Measurements from ENCODE around the gene RSPH10B2.
A peak's percentile ranks its signal among the peaks of the same experiment; 100 is the strongest.
"Not testable (repeated sequence)": the region's sequence is repeated elsewhere in the genome, so short reads cannot be mapped to it uniquely, and the experiment has no call there.

RSPH10B2 gene

DNA sequence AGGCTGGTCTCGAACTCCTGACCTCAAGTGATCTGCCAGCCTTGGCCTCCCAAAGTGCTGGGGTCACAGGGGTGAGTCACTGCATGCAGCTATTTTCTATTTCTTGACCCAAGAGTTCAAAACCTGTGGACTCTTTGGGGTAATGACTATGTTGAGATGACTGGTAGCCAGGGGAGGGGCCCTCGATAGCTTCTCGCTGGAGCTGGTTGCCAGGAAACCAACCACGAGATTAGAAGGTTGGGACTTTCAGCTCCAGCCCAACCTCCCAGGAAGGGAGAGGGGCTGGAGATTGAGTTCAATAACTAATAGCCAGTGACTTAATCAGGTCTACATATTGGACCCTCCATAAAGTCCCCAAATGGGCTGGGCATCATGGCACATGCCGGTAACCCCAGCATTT is 43.3 kb downstream of the RSPH10B2 start:
- H3K36me3 ChIP-seq (ENCODE audit: insufficient read depth, low read depth, low read length); H3K9me3 ChIP-seq (ENCODE audit: insufficient read depth, low read depth, low read length); H3K9ac ChIP-seq (ENCODE audit: low read depth, low read length); H3K27ac ChIP-seq (ENCODE audit: low read length); H3K4me3 ChIP-seq (ENCODE audit: low read length); H3K27me3 ChIP-seq (ENCODE audit: insufficient read depth, low read length); H3K4me1 ChIP-seq (ENCODE audit: insufficient read depth, low read length): not testable (repeated sequence)

DNA sequence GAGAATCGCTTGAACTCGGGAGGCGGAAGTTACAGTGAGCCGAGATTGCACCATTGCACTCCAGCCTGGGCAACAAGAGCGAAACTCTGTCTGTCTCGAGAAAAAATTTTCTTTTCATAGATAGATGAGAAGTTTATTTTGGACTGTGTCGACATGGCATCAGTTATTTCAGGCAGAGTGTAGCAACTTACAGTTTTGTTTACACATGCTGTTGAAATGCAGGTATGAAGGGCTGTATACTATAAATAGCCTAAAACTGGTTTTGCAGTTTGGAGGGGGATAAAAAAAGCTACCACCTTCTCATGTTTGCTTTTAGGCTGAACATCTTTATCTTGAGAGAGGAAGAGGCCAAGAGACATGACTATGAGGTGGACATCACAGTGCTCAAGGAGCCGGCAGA is 44.1 kb downstream of the RSPH10B2 start:
- H3K36me3 ChIP-seq (ENCODE audit: insufficient read depth, low read depth, low read length); H3K27me3 ChIP-seq (ENCODE audit: insufficient read depth, low read length); H3K4me1 ChIP-seq (ENCODE audit: insufficient read depth, low read length); H3K9me3 ChIP-seq (ENCODE audit: insufficient read depth, low read depth, low read length); H3K9ac ChIP-seq (ENCODE audit: low read depth, low read length); H3K4me3 ChIP-seq (ENCODE audit: low read length); H3K27ac ChIP-seq (ENCODE audit: low read length): not testable (repeated sequence)

DNA sequence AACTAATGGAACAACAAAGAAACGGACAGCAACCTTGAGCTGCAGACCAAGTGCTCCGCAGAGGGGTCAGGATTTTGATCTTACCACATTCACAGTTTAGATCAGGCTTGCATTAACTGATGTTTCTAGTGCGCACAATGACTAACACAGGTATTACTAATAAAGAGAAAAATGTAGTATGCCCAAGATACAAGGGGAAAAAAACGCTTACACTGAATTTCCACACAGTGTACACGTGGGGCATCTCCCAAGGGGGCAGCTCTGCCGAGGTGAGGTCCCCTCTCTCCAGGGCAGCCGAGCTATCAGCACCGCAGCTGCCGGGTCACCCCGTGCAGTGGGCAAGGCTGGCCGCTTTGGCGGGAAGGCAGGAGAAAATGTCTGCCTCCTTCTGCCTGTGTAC is 46.0 kb downstream of the RSPH10B2 start:
- not testable (repeated sequence) for H3K36me3 ChIP-seq (ENCODE audit: insufficient read depth, low read depth, low read length); H3K4me3 ChIP-seq (ENCODE audit: low read length); H3K4me1 ChIP-seq (ENCODE audit: insufficient read depth, low read length); H3K27me3 ChIP-seq (ENCODE audit: insufficient read depth, low read length); H3K9ac ChIP-seq (ENCODE audit: low read depth, low read length); H3K27ac ChIP-seq (ENCODE audit: low read length); H3K9me3 ChIP-seq (ENCODE audit: insufficient read depth, low read depth, low read length)

DNA sequence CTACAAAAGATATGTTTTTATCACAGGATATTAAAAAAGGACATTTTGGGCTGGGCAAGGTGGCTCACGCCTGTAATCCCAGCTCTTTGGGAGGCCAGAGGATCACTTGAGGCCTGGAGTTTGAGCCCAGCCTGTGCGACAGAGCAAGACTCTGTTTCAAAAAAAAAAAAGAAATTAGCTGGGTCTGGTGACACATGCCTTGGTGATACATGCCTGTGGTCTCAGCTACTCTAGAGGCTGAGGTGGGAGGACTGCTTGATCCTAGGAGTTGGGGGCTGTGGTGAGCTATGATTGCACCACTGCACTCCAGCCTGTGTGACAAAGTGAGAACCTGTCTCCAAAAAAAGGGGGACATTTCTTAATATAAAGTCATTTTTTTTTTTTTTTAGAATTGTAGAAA is 46.4 kb downstream of the RSPH10B2 start:
- H3K27me3 ChIP-seq (ENCODE audit: insufficient read depth, low read length); H3K36me3 ChIP-seq (ENCODE audit: insufficient read depth, low read depth, low read length); H3K27ac ChIP-seq (ENCODE audit: low read length); H3K4me3 ChIP-seq (ENCODE audit: low read length); H3K4me1 ChIP-seq (ENCODE audit: insufficient read depth, low read length); H3K9me3 ChIP-seq (ENCODE audit: insufficient read depth, low read depth, low read length); H3K9ac ChIP-seq (ENCODE audit: low read depth, low read length): not testable (repeated sequence)

DNA sequence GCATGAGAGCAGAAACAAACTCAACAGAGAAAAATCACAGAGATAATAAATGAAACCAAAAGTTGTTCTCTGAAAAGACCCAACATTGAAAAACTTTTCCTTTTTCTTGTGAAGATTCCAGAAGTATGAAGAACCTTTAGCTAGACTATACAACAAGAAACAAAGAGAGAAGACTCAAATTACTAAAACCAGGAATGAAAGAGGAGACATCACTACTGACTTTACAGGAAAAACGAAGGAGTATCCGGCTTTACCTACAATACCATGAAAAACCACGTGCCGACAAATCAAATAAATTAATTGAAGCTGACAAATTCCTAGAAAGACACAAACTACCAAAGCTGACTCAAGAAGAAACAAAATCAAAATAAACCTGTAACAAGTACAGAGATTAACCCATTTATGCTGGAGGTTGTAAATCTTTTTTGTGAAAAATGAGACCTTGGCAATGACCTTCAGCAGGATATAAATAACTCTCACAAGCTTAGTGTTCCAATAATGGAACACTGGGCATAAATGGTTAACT is 53.6 kb downstream of the RSPH10B2 start:
- H3K36me3 ChIP-seq (ENCODE audit: insufficient read depth, low read depth, low read length); H3K27me3 ChIP-seq (ENCODE audit: insufficient read depth, low read length); H3K9me3 ChIP-seq (ENCODE audit: insufficient read depth, low read depth, low read length); H3K27ac ChIP-seq (ENCODE audit: low read length); H3K4me3 ChIP-seq (ENCODE audit: low read length); H3K9ac ChIP-seq (ENCODE audit: low read depth, low read length); H3K4me1 ChIP-seq (ENCODE audit: insufficient read depth, low read length): not testable (repeated sequence)

DNA sequence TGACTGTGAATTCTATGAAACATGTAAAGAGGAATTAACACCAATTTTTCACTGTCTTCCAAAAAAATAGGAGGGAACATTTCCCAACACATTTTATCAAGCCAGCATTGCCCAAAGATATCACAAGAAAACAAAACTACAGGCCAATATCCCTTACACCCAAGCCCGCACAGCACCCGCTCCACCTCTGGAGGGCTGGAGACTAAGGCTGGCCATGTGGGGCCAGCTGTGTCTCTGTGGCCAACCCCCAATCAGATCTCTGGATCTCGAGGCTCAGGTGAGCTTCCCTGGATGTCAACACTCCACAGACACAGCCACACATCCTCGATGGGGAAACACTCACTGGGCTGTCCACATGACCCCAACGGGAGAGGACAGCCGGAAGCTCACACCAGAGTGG is 54.1 kb downstream of the RSPH10B2 start:
- not testable (repeated sequence) for H3K27ac ChIP-seq (ENCODE audit: low read length); H3K4me3 ChIP-seq (ENCODE audit: low read length); H3K27me3 ChIP-seq (ENCODE audit: insufficient read depth, low read length); H3K36me3 ChIP-seq (ENCODE audit: insufficient read depth, low read depth, low read length); H3K9me3 ChIP-seq (ENCODE audit: insufficient read depth, low read depth, low read length); H3K4me1 ChIP-seq (ENCODE audit: insufficient read depth, low read length); H3K9ac ChIP-seq (ENCODE audit: low read depth, low read length)

DNA sequence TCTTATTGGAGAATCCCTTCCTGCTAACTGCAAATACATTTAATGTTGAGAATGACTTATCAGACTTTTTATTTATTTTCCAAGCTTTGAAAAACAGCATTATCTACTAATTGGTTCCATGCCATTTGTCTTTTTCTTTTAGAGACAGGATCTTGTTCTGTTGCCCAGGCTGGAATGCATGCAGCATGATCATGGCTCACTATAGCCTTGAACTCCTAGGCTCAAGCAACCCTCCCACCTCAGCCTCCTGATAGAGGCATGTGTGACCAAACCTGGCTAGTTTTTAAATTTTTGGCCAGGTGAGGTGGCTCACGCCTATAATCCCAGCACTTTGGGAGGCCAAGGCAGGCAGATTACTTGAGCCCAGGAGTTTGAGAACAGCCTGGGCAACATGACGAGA is 59.1 kb downstream of the RSPH10B2 start:
- not testable (repeated sequence) for H3K9me3 ChIP-seq (ENCODE audit: insufficient read depth, low read depth, low read length); H3K9ac ChIP-seq (ENCODE audit: low read depth, low read length); H3K27me3 ChIP-seq (ENCODE audit: insufficient read depth, low read length); H3K4me1 ChIP-seq (ENCODE audit: insufficient read depth, low read length); H3K4me3 ChIP-seq (ENCODE audit: low read length); H3K27ac ChIP-seq (ENCODE audit: low read length)
- H3K36me3 ChIP-seq (ENCODE audit: insufficient read depth, low read depth, low read length) = peaks cover 32% of the 10 kb centered on the region

DNA sequence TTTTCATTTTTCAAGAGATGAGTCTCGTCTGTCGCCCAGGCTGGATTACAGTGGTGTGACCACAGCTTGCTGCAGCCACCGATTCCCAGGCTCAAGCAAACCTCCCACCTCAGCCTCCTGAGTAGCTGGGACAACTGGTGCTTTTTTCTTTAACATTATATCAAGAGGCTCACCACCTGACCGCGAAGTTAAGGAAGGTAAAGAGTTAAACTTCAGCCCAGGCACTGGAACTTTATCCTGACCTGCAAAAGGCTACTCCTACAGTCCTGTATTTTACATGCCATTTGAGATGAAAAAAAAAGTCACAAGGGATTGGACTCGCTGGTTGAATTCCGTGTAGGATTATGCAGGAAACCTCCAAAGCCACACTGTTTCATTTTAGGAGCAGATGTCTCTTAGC is 61.6 kb downstream of the RSPH10B2 start:
- H3K27ac ChIP-seq (ENCODE audit: low read length); H3K4me3 ChIP-seq (ENCODE audit: low read length); H3K9ac ChIP-seq (ENCODE audit: low read depth, low read length); H3K9me3 ChIP-seq (ENCODE audit: insufficient read depth, low read depth, low read length); H3K27me3 ChIP-seq (ENCODE audit: insufficient read depth, low read length); H3K4me1 ChIP-seq (ENCODE audit: insufficient read depth, low read length): not testable (repeated sequence)
- peaks cover 45% of the 10 kb centered on the region for H3K36me3 ChIP-seq (ENCODE audit: insufficient read depth, low read depth, low read length)

DNA sequence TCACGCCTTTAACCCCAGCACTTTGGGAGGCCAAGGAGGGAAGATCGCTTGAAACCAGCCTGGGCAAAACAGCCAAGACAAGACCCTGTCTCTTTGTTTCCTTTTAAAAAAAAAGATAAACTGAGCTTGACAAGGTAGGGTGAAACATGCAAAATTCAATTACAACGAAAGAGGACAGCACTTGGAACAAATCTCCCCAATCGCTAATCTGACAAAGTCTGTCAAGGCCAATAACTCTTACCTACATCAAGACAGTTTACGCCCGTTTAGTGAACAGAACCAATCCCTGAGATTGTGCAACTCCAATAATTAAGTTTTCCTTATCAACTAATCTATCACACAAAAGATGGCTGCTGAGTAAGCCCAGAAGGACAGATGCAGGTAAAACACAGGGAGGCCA is 67.7 kb downstream of the RSPH10B2 start:
- H3K4me3 ChIP-seq (ENCODE audit: low read length); H3K9me3 ChIP-seq (ENCODE audit: insufficient read depth, low read depth, low read length); H3K4me1 ChIP-seq (ENCODE audit: insufficient read depth, low read length); H3K27ac ChIP-seq (ENCODE audit: low read length); H3K9ac ChIP-seq (ENCODE audit: low read depth, low read length); H3K27me3 ChIP-seq (ENCODE audit: insufficient read depth, low read length): not testable (repeated sequence)
- H3K36me3 ChIP-seq (ENCODE audit: insufficient read depth, low read depth, low read length) = peaks cover 47% of the 10 kb centered on the region; the same call in 1 of the 2 replicates

DNA sequence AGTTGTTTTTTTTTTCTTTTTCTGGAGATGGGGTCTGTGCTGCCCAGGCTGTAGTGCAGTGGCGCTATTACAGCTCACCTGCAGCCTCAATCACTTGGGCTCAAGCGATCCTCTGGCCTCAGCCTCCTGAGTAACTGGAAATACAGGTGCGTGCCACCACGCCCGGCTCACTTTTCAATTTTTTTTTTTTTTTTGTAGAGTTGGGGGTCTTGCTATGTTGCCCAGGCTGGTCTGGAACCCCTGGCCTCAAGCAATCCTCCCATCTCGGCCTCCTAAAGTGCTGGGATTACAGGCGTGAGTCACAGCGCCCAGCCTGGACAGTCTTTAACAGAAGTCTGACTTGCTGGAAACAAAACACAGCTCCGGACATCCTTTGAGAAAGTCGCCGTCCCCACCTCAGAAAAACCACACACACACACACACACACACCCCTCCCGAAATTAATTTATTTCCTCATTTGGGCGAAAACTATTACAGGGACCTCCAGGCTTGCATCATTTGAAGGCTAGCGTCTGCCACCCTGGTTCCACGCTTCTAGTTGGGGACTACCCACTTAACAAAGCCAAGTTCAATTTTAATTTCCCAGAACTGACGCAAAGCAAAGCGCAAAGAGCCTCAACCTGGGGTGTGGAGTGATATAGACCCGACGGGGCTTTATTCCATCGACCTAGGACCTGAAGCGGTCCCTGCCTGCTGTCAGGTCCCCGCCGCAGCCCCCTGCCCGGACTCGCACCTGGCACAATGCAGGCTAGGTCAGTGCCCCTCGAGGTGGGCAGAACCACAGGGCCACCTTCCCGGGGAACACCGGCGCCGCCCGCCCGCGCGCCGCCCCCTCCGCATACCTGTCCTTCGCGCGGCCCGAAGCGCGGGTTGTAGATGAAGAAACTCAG is 71.6 kb downstream of the RSPH10B2 start:
- H3K27me3 ChIP-seq (ENCODE audit: insufficient read depth, low read length); H3K27ac ChIP-seq (ENCODE audit: low read length); H3K4me1 ChIP-seq (ENCODE audit: insufficient read depth, low read length); H3K9ac ChIP-seq (ENCODE audit: low read depth, low read length); H3K9me3 ChIP-seq (ENCODE audit: insufficient read depth, low read depth, low read length): not testable (repeated sequence)
- peak overlapping the region; percentile 57; the same call in 1 of the 2 replicates for H3K4me3 ChIP-seq (ENCODE audit: low read length)
- peaks cover 23% of the 10 kb centered on the region; the same call in 1 of the 2 replicates for H3K36me3 ChIP-seq (ENCODE audit: insufficient read depth, low read depth, low read length)

DNA sequence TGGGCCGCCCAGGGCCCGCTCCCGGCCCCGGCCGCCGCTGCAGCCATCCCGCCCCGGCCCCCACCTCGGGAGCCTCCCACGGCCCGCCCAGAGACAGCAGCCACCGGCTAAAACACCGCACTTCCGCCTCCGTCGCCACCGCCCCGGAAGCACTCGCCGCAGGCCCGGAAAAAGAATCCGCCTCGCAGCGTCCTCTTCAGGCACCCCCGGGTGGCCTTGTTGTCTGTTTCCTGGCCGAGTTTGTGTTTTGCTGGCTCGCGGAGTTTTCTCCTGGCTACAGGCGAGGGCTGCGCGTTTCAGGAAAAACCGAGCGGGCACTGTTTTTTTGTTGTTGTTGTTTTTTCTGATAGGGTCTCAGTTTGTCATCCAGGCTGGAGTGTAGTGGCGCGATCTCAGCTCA is 72.2 kb downstream of the RSPH10B2 start, which contains the start of gene CCZ1B:
Gene CCZ1B (minus strand): TSS at position 125 of the 400 bp plus-strand sequence. CDS start 78 bp downstream, at position 47.
- peak within 1 kb of the TSS; percentile 66; the same call in 1 of the 2 replicates for H3K9ac ChIP-seq (ENCODE audit: low read depth, low read length)
- H3K4me1 ChIP-seq (ENCODE audit: insufficient read depth, low read length); H3K9me3 ChIP-seq (ENCODE audit: insufficient read depth, low read depth, low read length); H3K27ac ChIP-seq (ENCODE audit: low read length); H3K27me3 ChIP-seq (ENCODE audit: insufficient read depth, low read length): not testable (repeated sequence)
- H3K36me3 ChIP-seq (ENCODE audit: insufficient read depth, low read depth, low read length) = peaks cover 22% of the 10 kb centered on the region; the same call in 1 of the 2 replicates
- peak within 1 kb of the TSS; percentile 66 for H3K4me3 ChIP-seq (ENCODE audit: low read length)

DNA sequence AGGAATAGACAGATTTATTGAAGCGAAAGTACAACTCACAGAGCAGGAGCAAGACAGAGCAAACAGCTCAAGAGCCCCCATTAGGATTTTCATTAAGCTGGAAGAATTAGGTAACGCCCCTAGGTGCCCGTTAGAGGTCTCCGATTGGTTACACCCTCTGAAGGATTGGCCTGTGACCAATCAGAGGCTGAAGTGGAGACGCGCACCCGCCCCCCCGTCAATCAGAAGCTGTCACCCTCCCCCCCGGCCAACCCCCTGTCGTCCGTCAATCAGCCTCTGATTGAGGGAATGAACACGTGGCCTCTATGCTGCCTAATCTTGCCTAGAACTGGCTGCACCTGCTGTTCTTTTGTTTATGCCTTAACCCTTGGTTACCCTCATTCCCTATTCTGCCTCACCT is 73.3 kb downstream of the RSPH10B2 start:
- H3K4me1 ChIP-seq (ENCODE audit: insufficient read depth, low read length); H3K4me3 ChIP-seq (ENCODE audit: low read length); H3K27ac ChIP-seq (ENCODE audit: low read length); H3K9ac ChIP-seq (ENCODE audit: low read depth, low read length); H3K27me3 ChIP-seq (ENCODE audit: insufficient read depth, low read length); H3K9me3 ChIP-seq (ENCODE audit: insufficient read depth, low read depth, low read length): not testable (repeated sequence)
- peaks cover 11% of the 10 kb centered on the region; the same call in 1 of the 2 replicates for H3K36me3 ChIP-seq (ENCODE audit: insufficient read depth, low read depth, low read length)
